Motor neuron (in vitro differentiated cells): ENCODE data around the gene HSD11B1L. TPM values are rescaled to one million over a fixed set of nuclear protein-coding genes. Genes with fewer than 3 reads are reported as not detected.
A peak's percentile ranks its signal among the peaks of the same experiment; 100 is the strongest.

ENCODE experiments used
- ATAC-seq, 8 experiments: fragments of 200-7000 bp; cut with Tn5 transposase; replicated peaks in 6 of 8; 2 replicates each; pipeline ENCODE4 v1.8.0; 2021; ENCODE audit warnings: mild to moderate bottlenecking in 8 of 8, moderate library complexity in 8 of 8
- H3K27ac ChIP-seq, 2 donors: fragments of 250-450 bp; sonication (Bioruptor Pico); 2 replicates each; pipeline ENCODE4 v1.9.0; 2021; ENCODE audit warnings: antibody characterized with exemption in 2 of 2, mild to moderate bottlenecking in 2 of 2, moderate library complexity in 1 of 2
- H3K4me1 ChIP-seq, 2 donors: fragments of 250-450 bp; sonication (Bioruptor Pico); replicated peaks in 1 of 2; 2 replicates each; pipeline ENCODE4 v1.6.1; 2021; ENCODE audit warnings: antibody characterized with exemption in 2 of 2, mild to moderate bottlenecking in 2 of 2, moderate library complexity in 1 of 2
- H3K4me3 ChIP-seq, 5 donors: fragments of 250-450 bp; sonication (Bioruptor Pico); 2 replicates each; pipeline ENCODE4 v1.9.0; 2021; ENCODE audit warnings: antibody characterized with exemption in 5 of 5, mild to moderate bottlenecking in 5 of 5, moderate library complexity in 4 of 5
- WGBS, 10 experiments: fragments of 450-650 bp; shearing (Covaris generic); methylation state at CpG; one replicate each; pipeline ENCODE4 v1.0.0; 2022; 5-methylcytosine and 5-hydroxymethylcytosine counted together
- in situ Hi-C, 9 experiments: fragments of 400-800 bp; cut with MboI; loops; one replicate each; pipeline ENCODE4 v1.15.0; 2021; ENCODE audit warnings: low sequenced_read_pairs in 9 of 9, low pct_unique_long_range_greater_than_20kb in 2 of 9; ENCODE audit not compliant: unreplicated experiment in 9 of 9
- total RNA-seq, 8 experiments: library from RNA; unstranded; fragments of 300-600 nt; gene quantifications; 2 replicates each; pipeline versions ENCODE4 v1.2.3 to v1.2.4, GENCODE V29; 2022

Gene HSD11B1L
- total RNA-seq: 10 to 100 TPM in 5 of 8 experiments, 1 to 10 TPM in 3; 4.6 to 28.1 (median 20.6) TPM

GRCh38 chr19:5680437-5681368 lies at the start of gene HSD11B1L, which contains the start of gene MICOS13:
HSD11B1L (plus strand) TSS chr19:5681027; CDS start chr19:5684833, 3,806 bp downstream.
MICOS13 (minus strand) TSS chr19:5680516; CDS start chr19:5680486, 30 bp downstream.
- H3K4me1 ChIP-seq: peaks cover 8 to 14% of the 10 kb centered on the region in 2 donors
- ATAC-seq: peak; percentile 89 to 96 (median 91)
- peak within 1 kb of the TSS; percentile 55 to 81 (median 58) for H3K4me3 ChIP-seq
- WGBS, 10 experiments: 0 to 7% (median 1%) methylated on average over 3 to 15 of the region's 94 CpGs; no CpG with 5 or more reads in 5 of the 10 experiments
- in situ Hi-C loops: no loop called here
- H3K27ac ChIP-seq: peak within 1 kb of the TSS; percentile 95 to 98

- peak in 1 of 8 experiments; percentile 21 for ATAC-seq
- no peak overlapping the region for H3K27ac ChIP-seq
- in situ Hi-C loops: no loop called here
- H3K4me3 ChIP-seq: no peak overlapping the region
- H3K4me1 ChIP-seq: peaks cover 10 to 15% of the 10 kb centered on the region in 2 donors
- WGBS, 10 experiments: 29 to 98% (median 91%) methylated on average over 1 to 9 of the region's 9 CpGs; no CpG with 5 or more reads in 2 of the 10 experiments
These were observed 49.1 kb upstream of the HSD11B1L start for GRCh38 chr19:5631567-5632240.

- H3K4me1 ChIP-seq: peaks cover 6 to 13% of the 10 kb centered on the region in 2 donors
- H3K4me3 ChIP-seq: no peak overlapping the region
- in situ Hi-C loops: no loop called here
- ATAC-seq: no peak
- no peak overlapping the region for H3K27ac ChIP-seq
- WGBS, 10 experiments: 63 to 100% (median 95%) methylated on average over 1 to 4 of the region's 4 CpGs
These were observed 48.6 kb upstream of the HSD11B1L start for GRCh38 chr19:5632241-5632612.

- in situ Hi-C loops: no loop called here
These were observed 48.2 kb upstream of the HSD11B1L start for GRCh38 chr19:5632657-5633056.

GRCh38 chr19:5635427-5635826 lies 45.4 kb upstream of the HSD11B1L start:
- ATAC-seq: peak in 2 of 8 experiments; percentile 14 to 78
- in situ Hi-C loops: no loop called here
- peaks cover 0 to 2% of the 10 kb centered on the region in 2 donors for H3K4me1 ChIP-seq
- H3K27ac ChIP-seq: no peak overlapping the region
- no peak overlapping the region for H3K4me3 ChIP-seq
- whole genome bisulfite sequencing, 10 experiments: 47 to 100% (median 94%) methylated on average over 2 to 6 of the region's 6 CpGs; no CpG with 5 or more reads in 1 of the 10 experiments

More at GRCh38 chr19:5632657-5633056, 48.2 kb upstream of the HSD11B1L start:
- Histone ChIP-seq H3K4me1 (peaks cover 2 to 9% of the 10 kb centered on the region in 2 donors), H3K27ac (no peak overlapping the region), H3K4me3 (no peak overlapping the region)
- WGBS, 10 experiments: 51 to 100% (median 95%) methylated on average over 2 to 5 of the region's 5 CpGs; no CpG with 5 or more reads in 2 of the 10 experiments
- ATAC-seq: peak in 1 of 8 experiments; percentile 22

- Histone ChIP-seq H3K27ac (no peak overlapping the region), H3K4me3 (no peak overlapping the region), H3K4me1 (no peaks in the 10 kb centered on the region)
- in situ Hi-C loops: no loop called here
- no peak for ATAC-seq
- 0 to 100% (median 79%) methylated on average over 1 of the region's 1 CpG; no CpG with 5 or more reads in 2 of the 10 experiments for WGBS, 10 experiments
These were observed 42.9 kb upstream of the HSD11B1L start for GRCh38 chr19:5637971-5638370.

GRCh38 chr19:5641171-5641570 lies 39.7 kb upstream of the HSD11B1L start:
- no peak overlapping the region for H3K27ac ChIP-seq
- in situ Hi-C loops: no loop called here
- WGBS, 10 experiments: 8 to 100% (median 87%) methylated on average over 1 to 4 of the region's 4 CpGs; no CpG with 5 or more reads in 1 of the 10 experiments
- no peaks in the 10 kb centered on the region for H3K4me1 ChIP-seq
- no peak overlapping the region for H3K4me3 ChIP-seq
- peak in 3 of 8 experiments; percentile 35 to 57 (median 48) for ATAC-seq

- ATAC-seq: no peak
- in situ Hi-C loops: no loop called here
- Histone ChIP-seq H3K27ac (no peak overlapping the region), H3K4me3 (no peak overlapping the region), H3K4me1 (no peaks in the 10 kb centered on the region)
- 93 to 100% (median 100%) methylated on average over 1 to 2 of the region's 2 CpGs; no CpG with 5 or more reads in 4 of the 10 experiments for WGBS, 10 experiments
These were observed 38.6 kb upstream of the HSD11B1L start for GRCh38 chr19:5642204-5642603.

- WGBS, 10 experiments: 60 to 100% (median 89%) methylated on average over 1 to 3 of the region's 4 CpGs; no CpG with 5 or more reads in 1 of the 10 experiments
- in situ Hi-C loops: no loop called here
- no peak overlapping the region for H3K27ac ChIP-seq
These were observed 37.8 kb upstream of the HSD11B1L start for GRCh38 chr19:5643060-5643459.

GRCh38 chr19:5644037-5644436 lies 36.8 kb upstream of the HSD11B1L start:
- no peak overlapping the region for H3K27ac ChIP-seq
- in situ Hi-C loops: no loop called here
- no peak overlapping the region for H3K4me3 ChIP-seq
- H3K4me1 ChIP-seq: no peaks in the 10 kb centered on the region
- peak in 2 of 8 experiments; percentile 43 to 59 for ATAC-seq
- 57 to 95% (median 82%) methylated on average over 1 to 2 of the region's 2 CpGs; no CpG with 5 or more reads in 4 of the 10 experiments for WGBS, 10 experiments

More at GRCh38 chr19:5643060-5643459, 37.8 kb upstream of the HSD11B1L start:
- ATAC-seq: no peak
- Histone ChIP-seq H3K4me3 (no peak overlapping the region), H3K4me1 (no peaks in the 10 kb centered on the region)

GRCh38 chr19:5645409-5645808 lies 35.4 kb upstream of the HSD11B1L start:
- no peaks in the 10 kb centered on the region for H3K4me1 ChIP-seq
- WGBS, 10 experiments: 50 to 100% (median 92%) methylated on average over 1 to 5 of the region's 5 CpGs; no CpG with 5 or more reads in 1 of the 10 experiments
- H3K27ac ChIP-seq: no peak overlapping the region
- in situ Hi-C loops: no loop called here
- H3K4me3 ChIP-seq: no peak overlapping the region
- ATAC-seq: no peak

GRCh38 chr19:5646703-5647102 lies 34.1 kb upstream of the HSD11B1L start:
- in situ Hi-C loops: no loop called here
- no peak for ATAC-seq
- Histone ChIP-seq H3K4me1 (no peaks in the 10 kb centered on the region), H3K27ac (no peak overlapping the region), H3K4me3 (no peak overlapping the region)
- 70 to 100% (median 96%) methylated on average over 2 to 3 of the region's 4 CpGs; no CpG with 5 or more reads in 6 of the 10 experiments for WGBS, 10 experiments

- ATAC-seq: no peak
- Histone ChIP-seq H3K4me3 (no peak overlapping the region), H3K4me1 (no peaks in the 10 kb centered on the region), H3K27ac (no peak overlapping the region)
- 80 to 100% (median 100%) methylated on average over 1 to 9 of the region's 11 CpGs; no CpG with 5 or more reads in 1 of the 10 experiments for WGBS, 10 experiments
- in situ Hi-C loops: no loop called here
These were observed 32.4 kb upstream of the HSD11B1L start for GRCh38 chr19:5648464-5648863.
